Stimulated activated CD4-positive, alpha-beta T cell treated with anti-CD3 and anti-CD28 coated beads, Interleukin-4, amount 100 ng/mL, for 48 hours (primary cell): ENCODE data around the gene PTBP1.
A peak's percentile ranks its signal among the peaks of the same experiment; 100 is the strongest.

Experiments
- DNase-seq, 2 donors: peaks; one replicate each; pipeline ENCODE4 v3.0.0-alpha.2; 2020; ENCODE audit warnings: low read depth in 2 of 2

PTBP1 gene

DNA sequence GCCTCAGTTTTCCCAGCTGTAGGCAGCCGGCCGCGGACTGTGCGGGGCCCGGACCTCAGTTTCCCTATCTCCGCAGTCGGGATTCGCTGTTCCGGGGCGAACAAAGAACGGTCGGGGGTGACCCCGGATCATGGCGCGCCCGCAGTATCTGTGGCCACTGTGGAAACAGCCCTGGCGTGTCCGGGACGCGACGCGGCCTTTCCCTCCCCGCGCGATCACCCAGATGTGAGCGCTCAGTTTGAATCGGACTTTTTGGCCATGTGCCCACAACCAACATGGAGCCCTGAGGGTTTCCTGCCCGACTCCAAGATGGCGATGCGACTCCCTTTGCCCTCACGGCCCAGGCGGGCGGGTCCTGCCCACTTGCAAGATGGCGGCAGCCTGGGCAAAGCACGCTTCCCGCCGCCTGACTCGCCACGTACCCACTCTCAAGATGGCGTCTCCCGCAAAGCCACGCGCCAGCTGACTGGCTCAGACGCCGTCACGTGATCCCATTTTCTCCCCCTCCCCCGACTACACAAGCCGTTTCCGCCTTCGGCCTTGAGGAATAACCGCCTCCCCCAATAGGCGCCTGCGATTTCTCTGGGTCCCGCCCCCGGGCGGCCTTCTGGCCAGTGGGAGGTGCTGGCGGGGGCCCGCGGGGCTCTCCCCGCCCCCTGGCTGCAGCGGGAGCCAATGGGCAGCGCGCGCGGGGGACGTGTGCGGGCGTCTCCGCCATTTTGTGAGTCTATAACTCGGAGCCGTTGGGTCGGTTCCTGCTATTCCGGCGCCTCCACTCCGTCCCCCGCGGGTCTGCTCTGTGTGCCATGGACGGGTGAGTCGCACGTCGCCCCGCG is at the start of gene PTBP1:
Gene PTBP1, plus strand, starts transcription at position 761 of the 836 bp plus-strand sequence. Its CDS starts 46 bp downstream, at position 807.
- DNase-seq = peak; percentile 95 to 99

DNA sequence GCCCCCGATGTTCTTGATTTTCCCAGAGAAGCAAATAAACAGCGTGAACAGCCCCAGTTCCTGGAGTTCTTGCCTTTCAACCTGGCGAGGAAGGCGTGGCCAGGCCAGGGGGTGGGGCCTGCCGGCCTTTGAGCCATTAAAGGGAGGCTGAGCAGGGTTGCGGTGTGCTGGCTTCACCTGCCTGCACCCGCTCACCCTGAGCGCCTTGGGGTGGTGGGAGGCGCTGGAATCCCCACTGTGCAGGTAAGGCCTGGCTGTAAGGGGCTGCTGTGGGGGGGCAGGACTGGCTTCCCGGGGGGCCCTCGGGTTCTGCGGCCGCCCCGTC is 49.0 kb upstream of the PTBP1 start:
- DNase-seq = no peak

DNA sequence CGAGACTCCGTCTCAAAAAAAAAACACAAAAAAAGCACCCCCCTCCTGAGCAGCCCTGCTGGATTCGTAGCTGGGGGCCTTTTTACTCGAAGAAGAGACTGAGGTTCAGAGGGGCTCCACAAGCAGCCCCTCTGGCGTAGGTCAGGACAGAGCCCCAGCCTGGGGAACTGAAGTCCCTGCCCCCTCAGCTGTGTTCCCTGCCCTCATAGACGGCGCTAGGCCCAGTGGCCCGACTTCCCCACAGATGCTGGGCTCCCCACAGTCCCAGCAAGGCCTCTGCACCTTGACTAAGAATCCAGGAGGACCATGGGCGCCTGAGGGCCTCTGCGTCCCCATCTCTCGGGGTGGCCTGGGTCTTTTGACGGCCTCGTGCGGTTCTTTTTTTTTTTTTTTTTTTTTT is 47.4 kb upstream of the PTBP1 start:
- no peak for DNase-seq

DNA sequence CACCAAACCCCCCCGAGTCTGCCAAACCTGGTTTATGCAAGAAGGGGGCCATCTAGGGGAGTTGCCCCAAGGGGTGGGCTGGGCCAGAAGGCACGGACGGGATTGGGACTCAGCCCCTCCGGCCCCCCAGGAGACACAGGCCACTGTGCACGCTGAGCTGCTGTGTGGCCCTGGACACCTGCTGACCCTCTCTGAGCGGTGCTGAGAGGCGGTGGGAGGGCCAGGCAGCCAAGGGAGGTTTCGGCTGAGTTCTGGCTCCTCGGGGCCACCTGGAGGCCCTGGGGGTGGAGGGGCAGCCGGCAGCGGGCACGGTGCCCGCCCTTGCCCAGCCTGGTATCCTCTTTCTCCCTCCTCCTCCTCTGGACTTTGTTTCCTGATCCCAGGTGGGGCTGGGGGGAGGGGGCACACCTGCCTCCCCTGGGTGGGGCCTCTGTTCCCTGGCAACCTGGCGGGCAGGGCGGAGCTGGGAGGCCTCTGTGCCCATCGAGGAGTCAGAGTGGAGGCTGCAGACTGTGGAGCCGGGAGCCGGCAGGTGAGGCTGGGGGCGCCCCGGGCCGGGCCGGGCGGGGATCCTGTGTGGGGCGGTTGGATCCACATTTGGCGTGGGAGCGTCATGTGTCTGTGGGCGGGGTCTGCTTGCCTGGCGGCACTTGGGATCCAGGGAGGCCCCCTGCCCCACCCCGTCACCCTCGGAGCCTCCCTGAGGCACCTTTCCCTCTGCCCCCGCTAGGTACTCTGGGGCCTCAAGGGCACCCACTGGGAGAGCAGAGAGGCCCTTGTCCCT is 46.4 kb upstream of the PTBP1 start, which contains the start of gene MISP:
Gene MISP, plus strand, starts transcription at position 473 of the 784 bp plus-strand sequence. CDS start 5,835 bp downstream, outside the sequence.
- no peak for DNase-seq

DNA sequence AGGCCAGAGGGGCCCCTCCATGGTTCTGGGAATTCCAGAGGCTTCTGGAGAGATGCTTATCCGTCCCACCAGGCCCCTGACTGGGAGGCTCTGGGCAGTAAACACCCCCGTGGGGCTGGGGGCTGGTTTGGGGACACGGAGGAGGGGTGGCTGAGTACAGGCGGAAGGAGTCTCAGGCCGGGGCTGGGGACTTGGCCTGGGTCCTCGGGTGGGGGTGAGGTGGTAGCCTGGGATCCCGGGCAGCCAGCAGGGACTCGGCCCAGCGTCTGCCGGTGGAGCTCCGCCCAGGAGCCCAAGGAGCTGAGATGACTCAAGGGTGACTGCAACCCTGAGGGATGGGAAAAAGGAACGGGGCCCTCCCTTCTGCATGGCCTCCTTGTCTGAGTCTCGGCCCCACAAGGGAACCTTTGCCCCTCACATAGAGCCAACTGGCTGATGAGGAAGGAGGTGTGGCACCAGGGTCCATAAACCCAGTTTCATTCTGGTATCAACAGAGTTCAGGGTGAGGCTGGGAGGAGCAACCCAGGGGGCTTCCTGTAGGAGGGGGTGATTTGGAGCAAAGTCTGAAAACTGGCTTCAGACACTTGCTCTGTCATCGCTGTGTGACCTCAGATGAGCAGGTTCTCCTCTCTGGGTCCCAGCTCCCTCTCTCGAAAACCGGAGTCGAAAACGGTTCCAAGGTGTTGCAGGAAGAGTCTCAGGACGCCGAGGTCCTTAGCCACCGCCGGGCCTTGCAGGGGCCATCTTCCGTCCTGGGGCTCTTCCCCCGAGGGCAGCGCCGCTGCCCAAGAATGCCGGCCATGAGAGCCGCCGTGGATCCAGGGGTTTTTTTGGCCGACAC is 45.5 kb upstream of the PTBP1 start:
- no peak for DNase-seq

DNA sequence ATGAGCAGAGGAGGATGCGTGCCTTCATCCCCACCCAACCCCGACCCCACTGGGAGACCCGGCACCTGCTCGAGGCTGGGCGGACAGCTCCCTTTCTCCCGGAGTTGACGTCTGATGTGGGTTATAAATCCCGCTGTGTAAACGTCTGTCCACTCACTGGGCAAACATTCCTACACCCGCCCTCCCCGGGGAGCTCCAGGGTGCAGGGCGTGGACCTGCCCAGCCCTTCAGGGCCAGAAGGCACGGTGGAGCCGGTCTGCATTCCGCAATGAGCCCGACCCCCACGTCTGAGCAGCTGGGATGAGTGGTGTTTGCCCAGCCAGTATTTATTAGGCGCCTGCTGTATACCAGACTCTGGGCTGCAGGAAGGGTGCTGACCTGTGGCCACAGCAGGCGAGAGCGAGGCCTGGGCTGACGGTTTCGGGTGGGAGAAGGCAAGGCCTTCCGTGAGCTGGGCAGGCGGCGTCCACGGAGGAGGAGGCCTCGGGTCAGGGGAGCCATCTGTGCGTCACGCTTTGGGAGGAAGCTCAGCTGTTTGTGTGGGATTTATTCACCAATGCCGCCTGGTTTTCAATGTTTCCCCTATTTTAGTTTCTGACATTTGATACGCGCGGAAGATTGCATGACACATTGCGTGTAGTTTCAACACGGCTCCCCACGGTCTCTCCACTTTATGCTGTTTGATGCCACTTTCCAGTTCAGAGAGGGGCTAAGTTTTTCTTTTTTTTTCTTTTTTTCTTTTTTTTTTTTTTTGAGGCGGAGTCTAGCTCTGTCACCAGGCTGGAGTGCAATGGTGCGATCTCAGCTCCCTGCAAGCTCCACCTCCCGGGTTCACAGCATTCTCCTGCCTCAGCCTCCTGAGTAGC is 44.4 kb upstream of the PTBP1 start:
- DNase-seq = no peak

DNA sequence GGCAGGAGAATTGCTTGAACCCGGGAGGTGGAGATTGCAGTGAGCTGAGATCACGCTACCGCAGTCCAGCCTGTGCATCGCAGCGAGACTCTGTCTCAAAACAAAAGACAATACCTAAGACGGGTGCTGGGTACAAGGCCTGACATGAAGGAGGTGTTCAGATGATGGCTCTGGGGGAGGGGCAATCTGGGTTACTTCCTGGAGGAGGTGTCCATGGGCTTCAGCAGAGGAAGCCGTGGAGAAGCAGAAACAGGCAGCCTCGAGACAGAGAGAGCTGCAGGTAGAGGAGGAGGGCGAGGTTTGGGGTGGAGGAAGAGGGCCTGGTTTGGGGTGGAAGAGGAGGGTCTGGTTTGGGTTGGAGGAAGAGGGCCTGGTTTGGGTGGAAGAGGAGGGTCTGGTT is 42.7 kb upstream of the PTBP1 start:
- no peak for DNase-seq

DNA sequence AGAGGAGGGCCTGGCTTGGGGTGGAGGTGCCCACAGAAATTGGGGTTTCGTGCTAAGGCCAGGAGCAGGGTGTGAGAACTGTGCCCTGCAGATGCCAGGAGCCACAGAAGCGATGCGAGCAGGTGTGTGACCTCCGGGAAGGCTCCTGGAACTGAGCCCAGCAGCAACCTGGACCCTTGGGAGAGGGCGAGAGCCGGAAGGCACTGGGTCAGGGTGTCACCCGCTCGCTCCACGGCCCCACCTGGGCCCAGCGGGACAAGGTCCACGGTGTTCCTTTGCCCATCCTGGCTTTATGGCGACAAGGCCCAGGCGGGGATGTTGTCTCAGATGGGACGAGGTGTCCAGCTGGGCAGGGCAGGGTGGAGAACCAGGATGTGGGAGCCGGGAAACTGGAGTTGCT is 42.2 kb upstream of the PTBP1 start:
- no peak for DNase-seq

DNA sequence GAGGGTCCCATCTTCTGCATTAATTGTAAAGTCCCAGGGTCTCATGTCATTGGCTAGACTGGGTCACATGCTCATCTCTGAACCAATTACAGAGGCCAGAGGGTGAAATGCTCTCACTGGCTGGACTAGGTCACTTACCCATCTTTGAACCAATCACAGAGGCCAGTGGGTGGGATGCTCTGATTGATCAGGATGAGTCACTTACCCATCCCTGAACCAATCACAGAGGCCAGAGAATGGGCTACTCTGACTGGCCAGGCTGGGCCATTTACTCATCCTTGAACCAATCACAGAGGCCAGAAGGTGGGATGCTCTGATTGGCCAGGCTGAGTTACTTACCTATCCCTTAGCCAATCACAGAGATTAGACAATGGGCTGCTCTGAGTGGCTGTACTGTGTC is 41.0 kb upstream of the PTBP1 start:
- peak in 1 of 2 donors; percentile 23 for DNase-seq

DNA sequence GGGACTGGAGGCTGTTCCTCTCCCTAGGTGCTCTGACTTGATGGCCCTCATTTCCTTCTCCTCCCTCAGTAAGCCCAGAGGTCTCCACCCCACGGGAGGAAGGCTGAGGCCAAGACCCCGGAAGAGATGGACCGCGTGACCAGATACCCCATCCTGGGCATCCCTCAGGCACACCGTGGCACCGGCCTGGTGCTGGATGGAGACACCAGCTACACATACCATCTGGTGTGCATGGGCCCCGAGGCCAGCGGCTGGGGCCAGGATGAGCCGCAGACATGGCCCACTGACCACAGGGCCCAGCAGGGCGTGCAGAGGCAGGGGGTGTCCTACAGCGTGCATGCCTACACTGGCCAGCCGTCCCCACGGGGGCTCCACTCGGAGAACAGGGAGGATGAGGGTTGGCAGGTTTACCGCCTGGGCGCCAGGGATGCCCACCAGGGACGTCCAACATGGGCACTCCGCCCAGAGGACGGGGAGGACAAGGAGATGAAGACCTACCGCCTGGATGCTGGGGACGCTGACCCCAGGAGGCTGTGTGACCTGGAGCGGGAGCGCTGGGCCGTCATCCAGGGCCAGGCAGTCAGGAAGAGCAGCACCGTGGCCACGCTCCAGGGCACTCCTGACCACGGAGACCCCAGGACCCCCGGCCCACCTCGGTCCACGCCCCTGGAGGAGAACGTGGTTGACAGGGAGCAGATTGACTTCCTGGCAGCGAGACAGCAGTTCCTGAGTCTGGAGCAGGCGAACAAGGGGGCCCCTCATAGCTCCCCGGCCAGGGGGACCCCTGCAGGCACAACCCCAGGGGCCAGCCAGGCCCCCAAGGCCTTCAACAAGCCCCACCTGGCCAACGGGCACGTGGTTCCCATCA is 40.2 kb upstream of the PTBP1 start:
- no peak for DNase-seq

DNA sequence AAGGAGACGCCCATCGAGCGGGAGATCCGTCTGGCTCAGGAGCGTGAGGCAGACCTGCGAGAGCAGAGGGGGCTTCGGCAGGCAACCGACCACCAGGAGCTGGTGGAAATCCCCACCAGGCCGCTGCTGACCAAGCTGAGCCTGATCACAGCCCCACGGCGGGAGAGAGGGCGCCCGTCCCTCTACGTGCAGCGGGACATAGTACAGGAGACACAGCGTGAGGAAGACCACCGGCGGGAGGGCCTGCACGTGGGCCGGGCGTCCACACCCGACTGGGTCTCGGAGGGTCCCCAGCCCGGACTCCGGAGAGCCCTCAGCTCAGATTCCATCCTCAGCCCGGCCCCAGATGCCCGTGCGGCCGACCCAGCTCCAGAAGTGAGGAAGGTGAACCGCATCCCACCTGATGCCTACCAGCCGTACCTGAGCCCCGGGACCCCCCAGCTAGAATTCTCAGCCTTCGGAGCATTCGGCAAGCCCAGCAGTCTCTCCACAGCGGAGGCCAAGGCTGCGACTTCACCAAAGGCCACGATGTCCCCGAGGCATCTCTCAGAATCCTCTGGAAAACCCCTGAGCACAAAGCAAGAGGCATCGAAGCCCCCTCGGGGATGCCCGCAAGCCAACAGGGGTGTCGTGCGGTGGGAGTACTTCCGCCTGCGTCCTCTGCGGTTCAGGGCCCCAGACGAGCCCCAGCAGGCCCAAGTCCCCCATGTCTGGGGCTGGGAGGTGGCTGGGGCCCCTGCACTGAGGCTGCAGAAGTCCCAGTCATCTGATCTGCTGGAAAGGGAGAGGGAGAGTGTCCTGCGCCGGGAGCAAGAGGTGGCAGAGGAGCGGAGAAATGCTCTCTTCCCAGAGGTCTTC is 39.2 kb upstream of the PTBP1 start:
- DNase-seq = no peak

DNA sequence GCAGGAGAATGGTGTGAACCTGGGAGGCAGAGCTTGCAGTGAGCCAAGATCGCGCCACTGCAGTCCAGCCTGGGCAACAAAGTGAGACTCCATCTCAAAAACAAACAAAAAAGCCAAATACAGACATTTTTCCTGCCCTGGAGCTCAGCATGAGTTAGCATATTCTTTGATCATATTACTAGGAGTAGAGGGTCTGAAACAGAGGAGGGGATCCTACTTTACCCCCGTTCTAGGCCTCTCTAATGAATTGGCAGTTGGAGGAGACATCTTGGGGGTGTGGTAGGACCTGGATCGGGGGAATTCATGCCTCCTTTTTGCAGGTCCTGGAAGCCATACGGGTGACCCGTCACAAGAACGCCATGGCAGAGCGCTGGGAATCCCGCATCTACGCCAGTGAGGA is 34.1 kb upstream of the PTBP1 start:
- DNase-seq = no peak

DNA sequence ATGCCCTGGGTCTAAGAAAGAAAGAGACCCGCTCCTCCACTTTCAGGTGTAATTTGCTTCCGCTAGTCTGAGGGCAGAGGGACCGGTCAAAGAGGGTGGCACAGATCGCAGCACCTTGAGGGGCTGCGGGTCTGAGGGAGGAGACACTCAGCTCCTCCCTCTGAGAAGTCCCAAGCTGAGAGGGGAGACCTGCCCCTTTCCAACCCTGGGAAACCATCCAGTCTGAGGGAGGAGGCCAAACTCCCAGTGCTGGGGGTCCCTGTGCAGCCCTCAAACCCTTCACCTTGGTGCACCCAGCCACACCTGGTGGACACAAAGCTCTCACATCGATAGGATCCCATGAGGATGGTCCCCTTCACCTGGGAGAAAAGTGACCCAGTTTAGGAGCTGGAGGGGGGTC is 33.4 kb upstream of the PTBP1 start:
- no peak for DNase-seq

DNA sequence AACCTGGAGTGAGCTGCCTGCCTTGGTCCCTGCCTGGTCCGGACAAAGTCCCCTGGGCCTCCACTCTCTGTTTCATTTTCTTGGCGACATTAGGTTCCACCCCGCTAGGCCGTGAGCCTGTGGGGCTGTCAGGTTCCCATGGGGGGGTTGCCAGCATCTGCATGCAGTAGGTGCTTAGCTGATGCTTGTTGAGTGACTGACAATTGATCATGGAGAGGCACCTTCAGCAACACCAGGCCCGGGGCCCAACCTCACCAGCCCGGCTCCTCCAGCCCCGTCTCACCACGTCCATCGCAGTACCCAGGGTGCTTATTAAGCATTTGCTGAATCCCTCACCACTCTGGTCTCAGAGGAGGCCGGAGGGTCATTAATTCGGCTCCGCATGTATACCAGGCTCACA is 33.0 kb upstream of the PTBP1 start:
- DNase-seq = no peak

DNA sequence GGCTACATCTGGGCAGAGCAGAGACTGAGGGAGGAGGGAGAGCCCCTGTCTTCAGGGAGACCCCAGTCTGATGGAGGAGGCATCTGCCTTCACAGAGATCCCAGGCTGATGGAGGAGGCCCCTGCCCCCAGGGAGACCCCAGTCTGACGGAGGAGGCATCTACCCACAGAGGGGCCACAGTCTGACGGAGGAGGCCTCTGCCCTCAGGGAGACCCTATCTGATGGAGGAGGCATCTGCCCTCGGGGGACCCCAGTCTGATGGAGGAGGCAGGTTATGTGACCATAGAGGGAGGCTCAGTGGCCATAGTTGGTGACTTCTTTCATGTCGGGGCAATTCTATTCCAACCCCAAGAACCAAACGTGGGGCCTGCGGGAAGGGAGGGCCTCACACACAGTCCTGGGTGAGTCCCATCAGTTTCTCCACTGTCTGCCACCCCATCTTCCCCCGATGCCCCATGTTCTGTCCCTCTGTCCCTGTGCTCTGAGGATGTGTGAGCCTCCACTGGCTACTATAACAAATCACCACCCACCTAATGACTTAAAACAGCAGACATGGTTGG is 32.0 kb upstream of the PTBP1 start:
- DNase-seq = no peak

DNA sequence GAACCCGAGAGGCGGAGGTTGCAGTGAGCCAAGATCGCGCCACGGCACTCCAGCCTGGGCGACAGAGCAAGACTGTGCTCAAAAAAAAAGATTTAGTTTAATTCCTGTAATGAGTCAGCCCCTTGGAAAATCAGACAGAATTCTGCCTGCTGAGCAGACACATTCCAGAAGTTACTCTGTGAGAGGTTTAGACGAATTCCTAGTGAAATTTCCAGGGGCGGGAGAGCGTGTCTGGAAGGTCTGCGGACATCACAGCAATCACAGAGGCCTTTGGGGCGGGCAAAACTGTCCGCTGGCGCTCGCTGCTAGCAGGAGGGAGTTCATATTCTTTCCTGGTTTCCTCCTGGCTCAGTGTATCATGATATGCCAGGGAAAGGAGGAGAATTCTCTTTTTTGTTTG is 28.8 kb upstream of the PTBP1 start:
- DNase-seq = no peak

DNA sequence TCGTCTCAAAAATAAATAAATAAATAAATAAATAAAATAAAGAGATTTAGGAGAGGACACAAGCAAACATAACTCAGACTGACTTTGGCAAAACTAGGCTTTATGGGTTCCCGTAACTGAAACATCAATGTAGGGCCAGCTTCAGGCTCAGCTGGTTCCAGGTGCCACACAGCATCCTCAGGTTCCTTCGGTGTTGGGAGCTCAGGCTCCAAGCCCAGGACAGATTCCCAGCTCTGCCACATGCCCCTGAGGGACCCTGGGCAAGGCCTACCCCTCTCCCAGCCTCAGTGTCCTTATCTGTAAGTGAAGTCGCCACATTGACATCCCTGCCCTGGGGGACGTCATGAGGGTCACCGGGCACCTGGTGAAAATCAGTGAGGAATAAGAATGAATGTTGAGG is 27.6 kb upstream of the PTBP1 start:
- no peak for DNase-seq

DNA sequence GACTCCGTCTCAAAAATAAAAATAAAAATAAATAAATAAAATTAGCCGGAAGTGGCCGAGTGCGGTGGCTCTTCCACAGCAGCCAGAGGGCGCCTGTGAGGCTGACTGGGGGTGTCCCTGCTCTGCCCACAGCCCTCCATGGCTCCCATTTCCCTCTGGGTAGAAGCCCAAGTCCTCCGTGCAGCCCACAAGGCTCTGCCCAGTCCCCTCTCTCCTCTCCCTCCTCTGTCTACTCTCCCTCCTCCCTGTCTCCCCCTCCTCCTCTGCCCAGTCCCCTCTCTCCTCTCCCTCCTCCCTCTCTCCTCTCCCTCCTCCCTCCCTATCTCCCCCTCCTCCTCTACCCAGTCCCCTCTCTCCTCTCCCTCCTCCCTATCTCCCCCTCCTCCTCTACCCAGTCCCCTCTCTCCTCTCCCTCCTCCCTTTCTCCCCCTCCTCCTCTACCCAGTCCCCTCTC is 25.9 kb upstream of the PTBP1 start:
- peak; percentile 15 to 24 for DNase-seq

DNA sequence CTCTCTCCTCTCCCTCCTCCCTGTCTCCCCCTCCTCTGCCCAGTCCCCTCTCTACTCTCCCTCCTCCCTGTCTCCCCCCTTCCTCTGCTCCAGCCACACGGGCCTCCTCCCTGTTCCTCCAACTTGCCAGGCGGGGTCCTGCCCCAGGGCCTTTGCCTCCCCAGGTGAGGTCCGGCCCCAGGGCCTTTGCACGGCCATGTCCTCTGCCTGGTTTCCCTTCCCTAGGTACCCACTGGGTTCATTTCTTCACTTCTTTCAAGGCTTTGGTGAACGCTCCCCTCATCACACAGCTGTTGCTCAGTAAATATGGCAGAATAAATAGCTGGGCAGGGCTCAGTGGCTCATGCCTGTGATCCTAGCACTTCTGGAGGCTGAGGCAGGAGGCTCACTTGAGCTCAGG is 25.2 kb upstream of the PTBP1 start:
- DNase-seq = no peak
